HEK293 (cell line): ENCODE results near the gene ERBB2.

Source experiments
- AEBP2 ChIP-seq: fragments of 450-650 bp; formaldehyde crosslinking; IDR thresholded peaks from 2 replicates; pipeline ENCODE4 v1.5.1; 2016; ENCODE audit warnings: missing biosample characterization, missing genetic modification characterization, borderline replicate concordance
- CTCF ChIP-seq: fragments of 450-650 bp; formaldehyde crosslinking; IDR thresholded peaks from 2 replicates; pipeline ENCODE4 v1.5.1; 2016; ENCODE audit warnings: missing biosample characterization, missing genetic modification characterization
- GFI1B ChIP-seq: fragments of 450-650 bp; formaldehyde crosslinking; IDR thresholded peaks from 2 replicates; pipeline ENCODE4 v1.5.1; 2016; ENCODE audit warnings: missing biosample characterization, missing genetic modification characterization
- GLIS1 ChIP-seq: fragments of 450-650 bp; formaldehyde crosslinking; IDR thresholded peaks from 2 replicates; pipeline ENCODE4 v1.5.1; 2016; ENCODE audit warnings: missing biosample characterization, missing genetic modification characterization
- MZF1 ChIP-seq: fragments of 450-650 bp; formaldehyde crosslinking; IDR thresholded peaks from 2 replicates; pipeline ENCODE4 v1.5.1; 2017; ENCODE audit warnings: missing biosample characterization, missing genetic modification characterization, borderline replicate concordance
- PRDM4 ChIP-seq: fragments of 450-650 bp; formaldehyde crosslinking; IDR thresholded peaks from 2 replicates; pipeline ENCODE4 v1.5.1; 2017; ENCODE audit warnings: missing biosample characterization, missing genetic modification characterization
- TRIM28 ChIP-seq: IDR thresholded peaks from 2 replicates; pipeline ENCODE4 v1.6.1; 2011; ENCODE audit warnings: low read length, control low read depth, borderline replicate concordance
- WT1 ChIP-seq: fragments of 450-650 bp; formaldehyde crosslinking; IDR thresholded peaks from 2 replicates; pipeline ENCODE4 v1.5.1; 2016; ENCODE audit warnings: missing biosample characterization, missing genetic modification characterization
- ZBTB21 ChIP-seq: fragments of 450-650 bp; formaldehyde crosslinking; IDR thresholded peaks from 2 replicates; pipeline ENCODE4 v1.5.1; 2017; ENCODE audit warnings: missing biosample characterization, missing genetic modification characterization
- ZBTB49 ChIP-seq: fragments of 450-650 bp; formaldehyde crosslinking; IDR thresholded peaks from 2 replicates; pipeline ENCODE4 v1.5.1; 2016; ENCODE audit warnings: missing biosample characterization, missing genetic modification characterization, low read depth
- ZNF121 ChIP-seq: fragments of 450-650 bp; formaldehyde crosslinking; IDR thresholded peaks from 2 replicates; pipeline ENCODE4 v1.5.1; 2016; ENCODE audit warnings: missing biosample characterization, missing genetic modification characterization
- ZNF169 ChIP-seq: fragments of 450-650 bp; formaldehyde crosslinking; IDR thresholded peaks from 2 replicates; pipeline ENCODE4 v1.5.1; 2016; ENCODE audit warnings: missing biosample characterization, missing genetic modification characterization
- ZNF174 ChIP-seq: fragments of 450-650 bp; formaldehyde crosslinking; IDR thresholded peaks from 2 replicates; pipeline ENCODE4 v1.5.0; 2017; ENCODE audit warnings: missing biosample characterization, mild to moderate bottlenecking, missing genetic modification characterization
- ZNF18 ChIP-seq: fragments of 450-650 bp; formaldehyde crosslinking; IDR thresholded peaks from 2 replicates; pipeline ENCODE4 v1.5.1; 2016; ENCODE audit warnings: missing biosample characterization, missing genetic modification characterization
- ZNF202 ChIP-seq: fragments of 450-650 bp; formaldehyde crosslinking; IDR thresholded peaks from 2 replicates; pipeline ENCODE4 v1.5.1; 2016; ENCODE audit warnings: missing biosample characterization, missing genetic modification characterization, borderline replicate concordance
- ZNF24 ChIP-seq: fragments of 450-650 bp; formaldehyde crosslinking; IDR thresholded peaks from 2 replicates; pipeline ENCODE4 v1.5.1; 2016; ENCODE audit warnings: missing biosample characterization, missing genetic modification characterization
- ZNF248 ChIP-seq: fragments of 450-650 bp; formaldehyde crosslinking; IDR thresholded peaks from 2 replicates; pipeline ENCODE4 v1.5.1; 2017; ENCODE audit warnings: missing biosample characterization, missing genetic modification characterization
- ZNF274 ChIP-seq, 2 experiments: fragments of 200-500 bp in 1 of 2; fragments of 450-650 bp in 1 of 2; sonication (Bioruptor generic) in 1 of 2; formaldehyde crosslinking in 1 of 2; IDR thresholded peaks; 2 replicates each; pipeline versions ENCODE4 v1.5.1 to v1.6.1; 2014 to 2016; ENCODE audit warnings: borderline replicate concordance in 1 of 2, inconsistent platforms in 1 of 2, low read length in 1 of 2, missing biosample characterization in 1 of 2, missing genetic modification characterization in 1 of 2
- ZNF324 ChIP-seq: fragments of 450-650 bp; formaldehyde crosslinking; IDR thresholded peaks from 2 replicates; pipeline ENCODE4 v1.5.1; 2016; ENCODE audit warnings: missing biosample characterization, missing genetic modification characterization
- ZNF354C ChIP-seq: fragments of 450-650 bp; formaldehyde crosslinking; IDR thresholded peaks from 2 replicates; pipeline ENCODE4 v1.5.1; 2016; ENCODE audit warnings: missing biosample characterization, missing genetic modification characterization, low read depth, borderline replicate concordance
- ZNF362 ChIP-seq: fragments of 450-650 bp; formaldehyde crosslinking; IDR thresholded peaks from 2 replicates; pipeline ENCODE4 v1.5.1; 2016; ENCODE audit warnings: missing biosample characterization, missing genetic modification characterization
- ZNF510 ChIP-seq: fragments of 450-650 bp; formaldehyde crosslinking; IDR thresholded peaks from 2 replicates; pipeline ENCODE4 v1.5.1; 2018; ENCODE audit warnings: mild to moderate bottlenecking, missing genetic modification characterization, missing biosample characterization; ENCODE audit not compliant: insufficient replicate concordance
- ZNF548 ChIP-seq: fragments of 450-650 bp; formaldehyde crosslinking; IDR thresholded peaks from 2 replicates; pipeline ENCODE4 v1.5.1; 2016; ENCODE audit warnings: missing biosample characterization, missing genetic modification characterization
- ZNF549 ChIP-seq: fragments of 450-650 bp; IDR thresholded peaks from 2 replicates; pipeline ENCODE4 v1.5.1; 2018; ENCODE audit warnings: missing biosample characterization, missing genetic modification characterization, mild to moderate bottlenecking, inconsistent platforms, moderate library complexity
- ZNF561 ChIP-seq: fragments of 450-650 bp; IDR thresholded peaks from 2 replicates; pipeline ENCODE4 v1.5.1; 2018; ENCODE audit warnings: missing biosample characterization, missing genetic modification characterization, borderline replicate concordance
- ZNF571 ChIP-seq: fragments of 450-650 bp; formaldehyde crosslinking; IDR thresholded peaks from 2 replicates; pipeline ENCODE4 v1.5.0; 2017; ENCODE audit warnings: missing biosample characterization, missing genetic modification characterization
- ZNF660 ChIP-seq: fragments of 450-650 bp; IDR thresholded peaks from 2 replicates; pipeline ENCODE4 v1.5.1; 2018; ENCODE audit warnings: missing biosample characterization, mild to moderate bottlenecking, missing genetic modification characterization
- ZSCAN23 ChIP-seq: fragments of 450-650 bp; formaldehyde crosslinking; IDR thresholded peaks from 2 replicates; pipeline ENCODE4 v1.5.1; 2016; ENCODE audit warnings: missing biosample characterization, missing genetic modification characterization

Gene ERBB2

GRCh38 chr17:39730095-39730921 lies 30.4 kb downstream of the ERBB2 start, which contains the start of gene MIEN1 (continued):
- TF ChIP-seq ZNF18: no peak
- no peak for TF ChIP-seq ZNF274 (IDR thresholded peaks at IDR 0.05; ENCODE audit: low read length)
- TF ChIP-seq ZNF274 (tag by site-specific recombination; IDR thresholded peaks at IDR 0.05; ENCODE audit: borderline replicate concordance): no peak
- 0 out of 2 replicates have a peak, but pooled peaks have one; percentile 5 for TF ChIP-seq WT1
- no peak for TF ChIP-seq ZBTB21 (tag by site-specific recombination)
- peak; percentile 65; the same call in 1 of the 2 replicates for TF ChIP-seq ZNF660 (tag by site-specific recombination)
- no peak for TF ChIP-seq ZNF169 (tag by site-specific recombination)
- no peak for TF ChIP-seq ZNF549 (tag by site-specific recombination)
- TF ChIP-seq ZNF324: no peak; the same call in 1 of the 2 replicates
- TF ChIP-seq CTCF: peak; percentile 93
- TF ChIP-seq ZNF202 (tag by site-specific recombination): no peak
- no peak for TF ChIP-seq GFI1B
- TF ChIP-seq GLIS1 (tag by site-specific recombination): peak; percentile 59
- TF ChIP-seq ZNF561: peak; percentile 46; the same call in 1 of the 2 replicates
- TF ChIP-seq MZF1: peak; percentile 26; the same call in 1 of the 2 replicates
- 0 out of 2 replicates have a peak, but pooled peaks have one; percentile 24 for TF ChIP-seq PRDM4 (tag by site-specific recombination)
- TF ChIP-seq ZNF362 (tag by site-specific recombination): no peak
- TF ChIP-seq ZNF24 (tag by site-specific recombination): no peak
- no peak for TF ChIP-seq TRIM28
- TF ChIP-seq ZNF548 (tag by site-specific recombination): no peak
- TF ChIP-seq ZBTB49: no peak
- no peak for TF ChIP-seq ZSCAN23
- TF ChIP-seq ZNF121 (tag by site-specific recombination): no peak
- no peak for TF ChIP-seq ZNF571
- no peak for TF ChIP-seq ZNF174 (tag by site-specific recombination)
- no peak for TF ChIP-seq AEBP2 (tag by site-specific recombination)
- TF ChIP-seq ZNF510 (tag by site-specific recombination): no peak
- TF ChIP-seq ZNF248: no peak
- TF ChIP-seq ZNF354C (tag by site-specific recombination): no peak
